NCI-H345 treated with DMSO at 0.1 percent for 48 hours (cell line): Measurements from ENCODE around the gene NFATC3.
"Not testable (repeated sequence)": the region's sequence is repeated elsewhere in the genome, so short reads cannot be mapped to it uniquely, and the experiment has no call there.

ENCODE experiments used
- DNase-seq: peaks from one replicate; lab custom pipeline; 2025; ENCODE audit not compliant: unreplicated experiment; lab: John Stamatoyannopoulos, UW

NFATC3 gene

DNA sequence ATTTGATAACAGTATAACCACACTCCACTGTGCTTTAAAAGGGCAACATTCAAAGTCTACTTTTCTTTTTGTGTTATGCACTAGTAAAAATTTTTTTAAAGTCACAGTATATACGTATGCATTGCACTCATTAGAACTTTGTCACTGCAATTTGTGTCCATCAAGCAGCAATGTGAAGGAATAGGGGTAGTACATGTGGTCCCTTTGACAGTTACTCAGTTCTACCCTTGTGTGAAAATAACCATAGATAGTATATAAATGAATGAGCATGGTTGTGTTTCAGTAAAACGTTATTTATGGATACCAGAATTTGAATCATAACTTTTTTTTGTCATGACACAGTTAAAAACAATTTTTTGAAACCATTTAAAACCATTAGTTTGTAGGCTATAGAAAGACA, 30.7 kb downstream of the NFATC3 start:
- no peak for DNase-seq

DNA sequence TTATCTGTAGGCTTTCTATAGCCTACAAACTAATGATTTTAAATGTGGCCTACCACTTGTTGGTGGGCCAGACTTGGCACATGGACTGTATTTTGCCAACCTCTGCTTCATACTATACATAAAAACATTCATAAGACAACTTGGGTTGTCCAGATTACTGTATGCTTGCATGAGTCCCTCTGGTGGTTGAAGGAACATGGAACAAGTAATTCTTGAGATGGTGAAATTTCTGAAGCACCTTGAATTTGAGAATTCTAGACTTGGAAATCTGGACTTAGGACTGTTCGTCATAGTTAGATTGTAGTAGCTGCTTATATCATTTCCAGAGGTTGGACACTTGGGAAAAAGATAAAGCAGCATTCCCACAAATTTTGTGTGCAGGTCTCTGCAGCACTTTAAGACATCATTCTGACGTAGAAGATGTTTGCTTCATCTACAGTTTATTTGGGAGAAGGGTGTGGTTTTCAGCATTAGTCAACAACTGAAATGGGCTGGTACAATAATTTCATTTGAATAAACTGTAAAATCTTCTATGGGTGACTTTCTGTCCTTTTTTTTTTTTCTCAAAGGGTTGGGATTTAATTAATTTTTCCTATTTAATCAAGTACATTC, 31.2 kb downstream of the NFATC3 start:
- no peak for DNase-seq

DNA sequence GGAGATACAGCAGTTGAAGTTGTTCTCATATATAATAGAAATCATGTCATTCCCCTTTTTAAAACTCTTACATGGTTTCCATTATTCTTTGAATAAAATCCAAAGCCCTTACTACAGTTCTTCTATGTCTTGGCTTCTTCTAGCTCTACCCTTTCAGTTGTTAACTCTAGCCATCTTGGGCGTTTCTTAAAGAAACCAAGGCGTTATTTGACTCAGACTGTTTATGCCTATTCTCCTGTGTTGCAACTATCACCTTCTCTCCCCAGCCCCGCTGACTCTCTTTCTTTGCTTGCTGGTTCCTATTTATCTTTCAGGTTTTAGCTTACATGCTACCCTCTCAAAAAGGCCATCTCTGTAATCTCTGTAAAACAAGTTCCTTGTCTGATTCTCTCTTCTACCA, 32.7 kb downstream of the NFATC3 start:
- no peak for DNase-seq

DNA sequence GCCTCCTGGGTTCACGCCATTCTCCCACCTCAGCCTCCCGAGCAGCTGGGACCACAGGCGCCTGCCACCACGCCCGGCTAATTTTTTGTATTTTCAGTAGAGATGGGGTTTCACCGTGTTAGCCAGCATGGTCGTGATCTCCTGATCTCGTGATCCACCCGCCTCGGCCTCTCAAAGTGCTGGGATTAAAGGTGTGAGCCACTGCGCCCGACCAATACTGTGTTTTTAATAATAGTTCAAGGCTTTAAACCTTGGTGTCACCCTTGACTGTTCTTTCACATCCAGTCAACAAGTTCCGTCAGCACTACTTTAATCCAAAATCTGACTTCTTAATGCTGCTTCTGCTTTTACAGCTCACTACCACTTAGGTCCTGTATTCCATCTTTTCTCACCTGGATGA, 33.8 kb downstream of the NFATC3 start:
- not testable (repeated sequence) for DNase-seq

- not testable (repeated sequence) for DNase-seq
Observed at GRCh38 chr16:68120496-68120895, 35.3 kb downstream of the NFATC3 start.

GRCh38 chr16:68126395-68126794, 41.2 kb downstream of the NFATC3 start:
- no peak for DNase-seq

- DNase-seq, result no peak
Observed at GRCh38 chr16:68128577-68129305, 43.6 kb downstream of the NFATC3 start.

DNA sequence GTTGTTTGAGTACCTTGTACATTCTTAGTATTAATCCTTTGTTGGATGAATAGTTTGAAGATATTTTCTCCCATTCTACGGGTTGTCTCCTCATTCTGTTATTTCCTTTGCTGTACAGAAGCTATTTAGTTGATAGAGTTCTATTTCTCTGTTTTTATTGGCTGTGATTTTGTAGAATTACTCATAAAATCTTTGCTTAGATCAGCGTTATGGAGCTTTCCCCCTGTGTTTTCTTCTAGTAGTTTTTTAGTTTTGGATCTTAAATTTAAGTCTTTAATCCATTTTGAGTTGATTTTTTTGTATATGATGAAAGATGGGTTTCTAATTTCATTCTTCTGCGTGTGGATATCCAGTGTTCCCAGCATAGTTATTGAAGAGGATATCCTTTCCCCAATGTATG, 45.4 kb downstream of the NFATC3 start:
- DNase-seq, result no peak

DNA sequence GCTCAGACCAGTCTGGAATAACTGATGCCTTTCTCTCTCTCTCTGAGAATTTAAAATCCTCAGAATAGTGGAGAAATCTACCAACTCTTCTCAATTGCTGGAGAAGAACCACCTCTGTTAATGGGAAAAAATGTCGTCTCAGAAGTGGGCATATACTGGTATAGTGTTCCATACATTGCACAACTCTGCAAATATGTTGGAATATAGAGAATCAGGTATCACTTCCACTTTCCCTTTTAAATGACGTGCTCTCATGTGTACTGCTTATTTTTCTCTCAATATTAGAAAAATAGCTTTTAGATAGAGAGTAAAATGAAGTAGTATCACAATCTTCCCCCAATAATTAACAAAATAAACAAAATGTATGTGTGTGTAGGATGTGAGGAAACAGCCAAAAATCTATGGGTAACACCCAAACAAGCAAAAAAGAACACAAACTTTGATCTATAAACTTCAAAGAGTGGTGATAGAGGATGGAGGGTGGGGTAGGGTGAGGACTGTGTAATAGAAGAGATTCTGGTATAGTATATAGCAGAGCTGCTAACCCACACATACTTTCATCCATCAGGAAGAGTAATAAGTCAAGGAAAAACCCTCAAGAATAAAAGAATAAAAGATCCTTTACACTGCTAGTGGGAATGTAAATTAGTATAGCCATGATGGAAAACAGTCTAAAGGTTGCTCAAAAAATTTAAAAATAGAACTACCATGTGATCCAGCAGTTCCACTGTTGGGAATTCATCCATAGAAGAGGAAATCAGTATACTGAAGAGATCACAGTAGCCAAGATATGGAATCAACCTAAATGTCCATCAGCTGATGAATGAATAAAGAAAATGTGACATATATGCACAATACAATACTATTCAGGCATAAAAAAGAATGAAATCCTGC, 46.9 kb downstream of the NFATC3 start:
- no peak for DNase-seq

DNA sequence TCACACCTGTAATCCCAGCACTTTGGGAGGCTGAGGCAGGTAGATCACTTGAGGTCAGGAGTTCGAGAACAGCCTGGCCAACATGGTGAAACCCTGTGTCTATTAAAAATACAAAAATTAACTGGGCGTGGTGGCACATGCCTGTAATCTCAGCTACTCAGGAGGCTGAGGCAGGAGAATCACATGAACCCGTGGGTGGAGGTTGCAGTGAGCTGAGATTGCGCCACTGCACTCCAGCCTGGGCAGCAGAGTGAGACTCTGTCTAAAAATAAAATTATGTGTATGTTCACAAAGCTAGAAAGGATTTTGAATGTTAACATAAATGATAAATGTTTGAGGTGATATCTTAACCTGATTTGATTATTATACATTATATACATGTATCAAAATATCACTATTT, 47.8 kb downstream of the NFATC3 start:
- DNase-seq, result not testable (repeated sequence)

GRCh38 chr16:68134644-68135043, 49.5 kb downstream of the NFATC3 start:
- DNase-seq, result no peak

GRCh38 chr16:68136515-68136914, 51.3 kb downstream of the NFATC3 start:
- DNase-seq, result no peak

DNA sequence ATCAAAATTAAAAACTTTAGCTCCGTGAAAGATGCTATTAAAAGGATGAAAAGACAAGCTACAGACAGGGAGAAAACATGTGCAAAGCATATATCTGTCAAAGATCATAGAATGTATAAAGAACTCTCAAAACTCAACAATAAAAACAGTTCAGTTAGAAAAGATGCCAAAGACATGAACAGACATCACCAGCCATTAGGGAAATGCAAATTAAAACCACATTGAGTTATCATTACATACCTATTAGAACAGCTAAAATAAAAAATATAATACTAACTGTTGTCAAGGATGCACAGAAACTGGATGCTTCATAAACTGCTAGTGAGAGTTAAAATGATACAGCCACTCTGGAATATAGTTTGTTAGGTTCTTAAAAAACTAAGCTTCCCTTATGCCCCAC, 58.8 kb downstream of the NFATC3 start:
- DNase-seq, result no peak

DNA sequence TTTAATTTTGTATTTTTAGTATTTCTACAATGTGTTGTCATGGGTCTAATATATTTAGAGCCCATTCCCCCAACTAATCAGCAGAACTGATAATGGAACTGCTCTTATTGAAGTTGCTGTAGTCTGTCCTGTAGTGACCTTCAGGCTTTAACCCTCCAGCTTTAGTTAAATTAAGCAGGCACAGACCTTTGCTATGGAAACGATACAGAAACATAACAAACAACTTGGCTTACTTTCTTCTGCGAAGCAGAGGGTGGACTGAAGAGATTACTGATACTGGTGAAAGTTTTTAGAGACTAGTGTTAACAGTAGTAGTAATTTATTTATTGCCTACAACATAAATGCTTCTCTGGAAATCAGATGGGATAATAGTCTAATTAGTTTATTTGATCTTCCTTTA, 61.4 kb downstream of the NFATC3 start:
- no peak for DNase-seq

- no peak for DNase-seq
Observed at GRCh38 chr16:68147444-68147843, 62.3 kb downstream of the NFATC3 start.

- no peak for DNase-seq
Observed at GRCh38 chr16:68149596-68149995, 64.4 kb downstream of the NFATC3 start.

DNA sequence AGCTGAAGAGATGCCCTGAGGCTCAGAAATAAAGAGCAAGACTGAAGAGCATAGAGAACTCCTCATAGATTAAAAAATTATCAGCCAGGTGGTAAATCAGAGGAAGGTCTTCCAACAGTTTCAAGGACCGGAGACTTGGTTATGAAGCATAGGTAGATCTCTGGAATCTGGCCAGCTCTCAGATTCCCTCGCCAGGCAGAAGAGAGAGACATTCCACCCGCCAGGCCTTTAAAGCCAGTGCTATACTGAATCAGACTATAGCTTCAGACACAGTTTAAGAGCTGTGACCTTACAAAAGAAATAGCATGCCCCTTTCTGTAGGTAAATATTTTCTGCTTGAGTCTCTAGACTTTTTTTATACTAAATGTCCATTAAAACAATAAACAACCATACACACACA, 70.3 kb downstream of the NFATC3 start:
- DNase-seq, result no peak

- no peak for DNase-seq
Observed at GRCh38 chr16:68162413-68162812, 77.2 kb downstream of the NFATC3 start.

GRCh38 chr16:68163275-68163674, 78.1 kb downstream of the NFATC3 start:
- not testable (repeated sequence) for DNase-seq

DNA sequence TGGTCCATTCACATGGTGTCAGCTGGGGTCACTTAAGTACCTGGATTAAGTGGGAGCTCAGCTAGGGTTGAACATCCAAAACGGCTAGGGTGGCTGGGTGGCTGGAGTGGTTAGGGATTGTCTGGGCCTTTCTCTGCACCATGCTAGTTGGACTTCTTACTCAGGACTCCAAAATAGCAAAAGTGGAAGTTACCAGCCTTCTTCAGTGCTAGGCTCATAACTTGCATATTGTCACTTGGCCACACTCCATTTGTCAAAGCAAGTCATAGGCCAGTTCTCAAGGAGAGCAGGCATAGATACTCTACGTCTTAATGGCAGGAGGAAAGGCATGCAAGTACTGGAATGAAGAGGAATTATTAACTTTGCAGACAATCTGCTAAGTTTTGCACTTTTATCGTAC, 81.1 kb downstream of the NFATC3 start:
- no peak for DNase-seq

DNA sequence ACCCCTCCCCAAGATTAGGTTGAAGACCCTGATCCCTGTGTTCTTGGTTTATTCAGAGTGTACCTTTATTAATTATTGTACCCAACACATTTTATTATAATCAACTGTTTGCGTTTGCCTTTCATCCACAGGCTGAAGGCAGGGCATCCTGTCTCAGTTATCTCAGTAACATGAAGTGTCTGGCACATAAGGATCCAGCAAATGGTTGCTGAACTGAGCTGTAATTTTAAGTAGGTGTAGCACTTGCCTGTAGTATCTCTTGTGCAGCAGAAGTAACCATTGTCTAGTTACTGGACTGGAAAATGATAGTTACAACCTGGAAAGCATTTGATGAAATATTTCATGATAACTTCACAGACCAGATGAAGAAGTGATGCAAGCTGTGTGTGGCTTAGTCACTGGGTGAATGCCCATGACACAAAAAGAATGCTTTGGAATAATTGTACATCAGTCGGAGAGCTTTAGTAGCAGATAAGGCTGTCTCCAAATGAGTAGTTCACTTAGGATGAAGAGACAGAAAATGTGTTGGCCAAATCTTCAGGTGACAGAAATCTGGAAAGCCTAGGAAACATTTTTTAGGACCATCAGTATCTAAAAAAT, 94.1 kb downstream of the NFATC3 start:
- DNase-seq, result no peak
